Thyroid gland (tissue), 4 donors: Measurements from ENCODE around the gene STKLD1. TPM values are rescaled to one million over a fixed set of nuclear protein-coding genes. Genes with fewer than 3 reads are reported as not detected.

Experiments used
- DNase-seq, 2 donors: peaks; one replicate each; pipeline ENCODE4 v3.0.0-alpha.2; 2019
- H3K27ac ChIP-seq, 3 donors: fragments of 200-600 bp; sonication (generic); 1 replicate in 2 of 3; 2 replicates in 1 of 3; pipeline ENCODE4 v1.5.1; 2016 to 2019; ENCODE audit warnings: mild to moderate bottlenecking in 1 of 3, moderate library complexity in 1 of 3
- H3K27me3 ChIP-seq: fragments of 200-600 bp; sonication (generic); one replicate; pipeline ENCODE4 v1.5.1; 2019
- H3K36me3 ChIP-seq, 2 donors: fragments of 200-600 bp; sonication (generic); one replicate each; pipeline ENCODE4 v1.5.1; 2016 to 2019
- H3K4me1 ChIP-seq, 2 donors: fragments of 200-600 bp; sonication (generic); one replicate each; pipeline ENCODE4 v1.5.1; 2017 to 2019
- H3K4me3 ChIP-seq, 3 donors: fragments of 200-600 bp; sonication (generic); replicated peaks in 1 of 3; 1 replicate in 2 of 3; 2 replicates in 1 of 3; pipeline ENCODE4 v1.5.1; 2016; ENCODE audit warnings: mild to moderate bottlenecking in 1 of 3
- H3K9me3 ChIP-seq: fragments of 200-600 bp; sonication (generic); one replicate; pipeline ENCODE4 v1.5.1; 2017
- POLR2A ChIP-seq, 2 donors: fragments of 450-650 bp; IDR thresholded peaks; one replicate each; pipeline ENCODE4 v1.6.1; 2017; ENCODE audit warnings: antibody characterized with exemption in 2 of 2, mild to moderate bottlenecking in 2 of 2, moderate library complexity in 1 of 2
- WGBS, 2 donors: methylation state at CpG; one replicate each; pipeline ENCODE4 v1.1.5; 2017; 5-methylcytosine and 5-hydroxymethylcytosine counted together
- intact Hi-C: fragments of 100-400 bp; cut with DNase I; formaldehyde crosslinking; loops from one replicate; pipeline ENCODE4 v1.15.1; 2023
- total RNA-seq, 4 donors: library from RNA; depleted of rRNA; stranded (reverse); fragments of >200 nt; gene quantifications; one replicate each; pipeline ENCODE4 v1.2.3, GENCODE V29; 2016
- TF ChIP-seq, protein P1 (sequence below), 6 experiments: fragments of 200-600 bp in 3 of 6; fragments of 450-650 bp in 3 of 6; sonication (generic) in 3 of 6; IDR thresholded peaks; one replicate each; pipeline ENCODE4 v1.5.1; 2016 to 2019; ENCODE audit warnings: antibody characterized with exemption in 6 of 6, mild to moderate bottlenecking in 2 of 6, inconsistent platforms in 1 of 6, moderate library complexity in 1 of 6

STKLD1 gene
- total RNA-seq, 4 donors from 2014 or later = 1.6 to 2.2 TPM; not detected in 2

DNA sequence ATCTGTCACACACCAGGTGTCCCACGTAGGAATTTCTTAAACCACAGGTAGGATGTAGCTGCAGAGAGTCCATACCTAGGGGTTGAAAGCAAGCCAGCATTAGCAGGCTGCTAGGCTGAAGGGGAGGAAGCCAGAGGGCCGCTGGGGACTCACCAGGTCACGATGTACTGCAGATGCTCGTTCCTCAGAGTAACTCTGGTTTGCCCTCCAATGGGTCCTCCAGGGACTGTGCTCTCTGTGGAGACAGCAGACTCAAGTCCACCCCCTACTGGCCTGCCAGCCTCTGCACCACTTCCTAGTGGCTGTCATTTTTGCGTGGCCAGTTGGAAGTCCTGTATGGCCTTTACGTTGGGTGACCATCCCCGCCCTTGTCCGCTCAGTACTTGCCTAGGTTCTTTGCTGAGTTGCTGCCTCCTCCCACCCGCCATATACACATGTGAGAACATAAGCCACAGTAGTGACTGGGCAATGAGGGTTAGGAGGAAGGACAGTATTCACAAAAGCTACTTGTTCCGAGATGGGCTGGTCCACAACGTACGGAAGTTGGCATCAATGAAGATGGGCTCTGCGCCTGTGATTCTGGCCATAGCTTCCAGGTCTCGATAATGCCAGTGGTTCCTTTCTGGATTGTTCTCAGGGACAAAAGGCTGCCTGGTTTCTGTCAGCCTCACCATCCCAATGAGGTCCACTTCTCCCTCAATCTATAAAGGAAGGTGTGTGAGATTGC, 24.1 kb upstream of the STKLD1 start:
- Histone ChIP-seq H3K36me3 (peaks cover 29 to 32% of the 10 kb centered on the region in 2 donors), H3K4me3 (no peak overlapping the region), H3K4me1 (peaks cover 19 to 25% of the 10 kb centered on the region in 2 donors), H3K27ac (no peak overlapping the region), H3K9me3 (no peaks in the 10 kb centered on the region), H3K27me3 (no peaks in the 10 kb centered on the region)
- intact Hi-C loops = loop anchor here (10.0 kb wide), 2 partner anchors 133 to 317 kb away; partner anchors contain the start of gene GTF3C5
- WGBS, 2 donors = 78 to 80% methylated on average over 14 of the region's 14 CpGs
- no peak for DNase-seq
- TF ChIP-seq, protein P1, sequence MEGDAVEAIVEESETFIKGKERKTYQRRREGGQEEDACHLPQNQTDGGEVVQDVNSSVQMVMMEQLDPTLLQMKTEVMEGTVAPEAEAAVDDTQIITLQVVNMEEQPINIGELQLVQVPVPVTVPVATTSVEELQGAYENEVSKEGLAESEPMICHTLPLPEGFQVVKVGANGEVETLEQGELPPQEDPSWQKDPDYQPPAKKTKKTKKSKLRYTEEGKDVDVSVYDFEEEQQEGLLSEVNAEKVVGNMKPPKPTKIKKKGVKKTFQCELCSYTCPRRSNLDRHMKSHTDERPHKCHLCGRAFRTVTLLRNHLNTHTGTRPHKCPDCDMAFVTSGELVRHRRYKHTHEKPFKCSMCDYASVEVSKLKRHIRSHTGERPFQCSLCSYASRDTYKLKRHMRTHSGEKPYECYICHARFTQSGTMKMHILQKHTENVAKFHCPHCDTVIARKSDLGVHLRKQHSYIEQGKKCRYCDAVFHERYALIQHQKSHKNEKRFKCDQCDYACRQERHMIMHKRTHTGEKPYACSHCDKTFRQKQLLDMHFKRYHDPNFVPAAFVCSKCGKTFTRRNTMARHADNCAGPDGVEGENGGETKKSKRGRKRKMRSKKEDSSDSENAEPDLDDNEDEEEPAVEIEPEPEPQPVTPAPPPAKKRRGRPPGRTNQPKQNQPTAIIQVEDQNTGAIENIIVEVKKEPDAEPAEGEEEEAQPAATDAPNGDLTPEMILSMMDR (IDR thresholded peaks at IDR 0.05) = peak in 4 of 6 experiments; percentile 9 to 36 (median 32)
- TF ChIP-seq POLR2A (IDR thresholded peaks at IDR 0.05) = no peak

GRCh38 chr9:133352635-133353340, 23.4 kb upstream of the STKLD1 start:
- no peak for DNase-seq
- H3K36me3 ChIP-seq = peaks cover 29 to 32% of the 10 kb centered on the region in 2 donors
- intact Hi-C loops = loop anchor here (10.0 kb wide), 2 partner anchors 132 to 318 kb away; partner anchors contain the start of gene GTF3C5
- no peak for TF ChIP-seq POLR2A (IDR thresholded peaks at IDR 0.05)
- TF ChIP-seq, protein P1 (IDR thresholded peaks at IDR 0.05) = no peak
- H3K27ac ChIP-seq = no peak overlapping the region
- 78 to 83% methylated on average over 8 of the region's 8 CpGs for WGBS, 2 donors
- no peak overlapping the region for H3K4me3 ChIP-seq
- no peaks in the 10 kb centered on the region for H3K9me3 ChIP-seq
- H3K4me1 ChIP-seq = peaks cover 25 to 32% of the 10 kb centered on the region in 2 donors
- no peaks in the 10 kb centered on the region for H3K27me3 ChIP-seq

- Histone ChIP-seq H3K27me3 (no peaks in the 10 kb centered on the region), H3K4me1 (peaks cover 25 to 36% of the 10 kb centered on the region in 2 donors), H3K9me3 (no peaks in the 10 kb centered on the region), H3K36me3 (peaks cover 29 to 32% of the 10 kb centered on the region in 2 donors), H3K27ac (no peak overlapping the region), H3K4me3 (no peak overlapping the region)
- TF ChIP-seq POLR2A (IDR thresholded peaks at IDR 0.05) = no peak
- TF ChIP-seq, protein P1 (IDR thresholded peaks at IDR 0.05) = no peak
- 76 to 90% methylated on average over 2 to 5 of the region's 5 CpGs for WGBS, 2 donors
- intact Hi-C loops = loop anchor here (10.0 kb wide), 2 partner anchors 131 to 319 kb away; partner anchors contain the start of gene GTF3C5
- no peak for DNase-seq
Observed at GRCh38 chr9:133353548-133353947, 22.6 kb upstream of the STKLD1 start.

- H3K4me3 ChIP-seq = no peak overlapping the region
- WGBS, 2 donors = 90 to 93% methylated on average over 2 to 7 of the region's 7 CpGs
- peaks cover 25 to 28% of the 10 kb centered on the region in 2 donors for H3K36me3 ChIP-seq
- intact Hi-C loops = loop anchor here (10.0 kb wide), 2 partner anchors 130 to 320 kb away; partner anchors contain the start of gene GTF3C5
- H3K27me3 ChIP-seq = no peaks in the 10 kb centered on the region
- peaks cover 17 to 25% of the 10 kb centered on the region in 2 donors for H3K4me1 ChIP-seq
- H3K9me3 ChIP-seq = no peaks in the 10 kb centered on the region
- H3K27ac ChIP-seq = no peak overlapping the region
- TF ChIP-seq, protein P1 (IDR thresholded peaks at IDR 0.05) = no peak
- no peak for TF ChIP-seq POLR2A (IDR thresholded peaks at IDR 0.05)
- no peak for DNase-seq
Observed at GRCh38 chr9:133354766-133355165, 21.4 kb upstream of the STKLD1 start.
